M059J (cell line): Measurements from ENCODE around the gene PROCR. TPM values are rescaled to one million over a fixed set of nuclear protein-coding genes. Genes with fewer than 3 reads are reported as not detected.
"Not testable (repeated sequence)": the region's sequence is repeated elsewhere in the genome, so short reads cannot be mapped to it uniquely, and the experiment has no call there.

ENCODE experiments used
- DNase-seq: peaks from one replicate; pipeline ENCODE4 v3.0.0-alpha.2; 2012; ENCODE audit warnings: low read depth
- total RNA-seq: library from RNA; depleted of rRNA; stranded (reverse); fragments of >200 nt; shearing (Covaris generic); gene quantifications from 2 replicates; pipeline ENCODE4 v1.2.3, GENCODE V29; 2014; rRNA removed

The PROCR gene
- total RNA-seq, result 58.9 and 60.0 TPM in 2 replicates

GRCh38 chr20:35171753-35172433, at the start of gene PROCR:
Gene PROCR, plus strand, starts transcription at chr20:35172072. Its CDS starts 83 bp downstream, at chr20:35172155.
- DNase-seq, result peak; percentile 99

- no peak for DNase-seq
Measured at GRCh38 chr20:35122756-35123405, 49.0 kb upstream of the PROCR start.

GRCh38 chr20:35125753-35126152, 46.1 kb upstream of the PROCR start:
- no peak for DNase-seq

- peak; percentile 65 for DNase-seq
Measured at GRCh38 chr20:35129647-35130069, 42.2 kb upstream of the PROCR start.

- no peak for DNase-seq
Measured at GRCh38 chr20:35131934-35132333, 39.9 kb upstream of the PROCR start.

- no peak for DNase-seq
Measured at GRCh38 chr20:35133031-35133430, 38.8 kb upstream of the PROCR start.

GRCh38 chr20:35133735-35134134, 38.1 kb upstream of the PROCR start:
- DNase-seq, result no peak

- DNase-seq, result no peak
Measured at GRCh38 chr20:35134472-35134871, 37.4 kb upstream of the PROCR start.

- no peak for DNase-seq
Measured at GRCh38 chr20:35134880-35135279, 37.0 kb upstream of the PROCR start.

- peak; percentile 70 for DNase-seq
Measured at GRCh38 chr20:35135867-35136586, 35.8 kb upstream of the PROCR start.

- DNase-seq, result no peak
Measured at GRCh38 chr20:35144694-35145093, 27.2 kb upstream of the PROCR start.

- DNase-seq, result peak; percentile 73
Measured at GRCh38 chr20:35145141-35145564, 26.7 kb upstream of the PROCR start.

GRCh38 chr20:35146299-35146919, 25.5 kb upstream of the PROCR start:
- DNase-seq, result peak; percentile 46

GRCh38 chr20:35146920-35147574, 24.8 kb upstream of the PROCR start, which contains the start of gene EDEM2:
Gene EDEM2, minus strand, starts transcription at chr20:35147336. Its CDS starts 78 bp downstream, at chr20:35147258.
- peak; percentile 97 for DNase-seq

GRCh38 chr20:35147575-35148071, 24.2 kb upstream of the PROCR start:
- DNase-seq, result peak; percentile 69

- DNase-seq, result no peak
Measured at GRCh38 chr20:35150846-35151579, 20.9 kb upstream of the PROCR start.

- DNase-seq, result no peak
Measured at GRCh38 chr20:35151736-35152135, 20.1 kb upstream of the PROCR start.

GRCh38 chr20:35155936-35156335, 15.9 kb upstream of the PROCR start:
- DNase-seq, result no peak

- DNase-seq, result no peak
Measured at GRCh38 chr20:35156978-35157377, 14.9 kb upstream of the PROCR start.

- not testable (repeated sequence) for DNase-seq
Measured at GRCh38 chr20:35160341-35160740, 11.5 kb upstream of the PROCR start.

GRCh38 chr20:35164531-35164930, 7.3 kb upstream of the PROCR start:
- not testable (repeated sequence) for DNase-seq
